ENCODE data around the gene DCX.

The DCX gene

DNA sequence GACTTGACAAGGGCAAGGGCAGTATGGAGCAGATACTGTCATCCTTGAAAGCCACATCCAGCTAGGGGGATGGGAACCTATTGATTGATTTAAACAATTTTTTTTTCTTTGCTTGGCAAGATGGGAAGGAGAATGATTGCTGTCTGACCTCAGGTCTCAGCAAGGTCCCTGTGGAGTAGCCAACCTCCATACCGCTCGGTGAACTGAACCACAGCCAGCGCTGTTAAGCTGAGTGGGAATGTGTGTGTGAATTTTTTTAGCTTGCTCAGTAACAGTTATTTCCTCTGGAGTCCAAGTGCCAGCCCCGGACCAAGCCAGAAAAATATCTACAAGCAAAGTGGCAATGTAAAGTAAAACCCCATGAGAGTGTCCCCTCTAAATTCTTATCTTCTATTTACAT lies 25.9 kb downstream of the DCX start:
- TF ChIP-seq, protein P1, sequence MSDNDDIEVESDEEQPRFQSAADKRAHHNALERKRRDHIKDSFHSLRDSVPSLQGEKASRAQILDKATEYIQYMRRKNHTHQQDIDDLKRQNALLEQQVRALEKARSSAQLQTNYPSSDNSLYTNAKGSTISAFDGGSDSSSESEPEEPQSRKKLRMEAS (IDR thresholded peaks at IDR 0.05): no peak
- TF ChIP-seq CREB1 (IDR thresholded peaks at IDR 0.05; ENCODE audit: low read depth) (no peak), CEBPB (IDR thresholded peaks at IDR 0.05) (no peak), EGR1 (IDR thresholded peaks at IDR 0.05) (no peak), RAD21 (IDR thresholded peaks at IDR 0.05; ENCODE audit: low read depth) (no peak), TEAD4 (IDR thresholded peaks at IDR 0.05) (no peak), ZBTB7A (IDR thresholded peaks at IDR 0.05; ENCODE audit: low read depth) (no peak), NFIC (IDR thresholded peaks at IDR 0.05) (no peak), TAF1 (IDR thresholded peaks at IDR 0.05; ENCODE audit: low read depth) (no peak), YY1 (IDR thresholded peaks at IDR 0.05; ENCODE audit: low read depth) (no peak), FOXM1 (IDR thresholded peaks at IDR 0.05; ENCODE audit: borderline replicate concordance, low read depth) (no peak), TCF12 (IDR thresholded peaks at IDR 0.05; ENCODE audit: low read depth) (no peak), EP300 (IDR thresholded peaks at IDR 0.05; ENCODE audit: borderline replicate concordance) (no peak)
- TF ChIP-seq, protein P2, sequence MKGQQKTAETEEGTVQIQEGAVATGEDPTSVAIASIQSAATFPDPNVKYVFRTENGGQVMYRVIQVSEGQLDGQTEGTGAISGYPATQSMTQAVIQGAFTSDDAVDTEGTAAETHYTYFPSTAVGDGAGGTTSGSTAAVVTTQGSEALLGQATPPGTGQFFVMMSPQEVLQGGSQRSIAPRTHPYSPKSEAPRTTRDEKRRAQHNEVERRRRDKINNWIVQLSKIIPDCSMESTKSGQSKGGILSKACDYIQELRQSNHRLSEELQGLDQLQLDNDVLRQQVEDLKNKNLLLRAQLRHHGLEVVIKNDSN (IDR thresholded peaks at IDR 0.05): no peak
- TF ChIP-seq, protein P3, sequence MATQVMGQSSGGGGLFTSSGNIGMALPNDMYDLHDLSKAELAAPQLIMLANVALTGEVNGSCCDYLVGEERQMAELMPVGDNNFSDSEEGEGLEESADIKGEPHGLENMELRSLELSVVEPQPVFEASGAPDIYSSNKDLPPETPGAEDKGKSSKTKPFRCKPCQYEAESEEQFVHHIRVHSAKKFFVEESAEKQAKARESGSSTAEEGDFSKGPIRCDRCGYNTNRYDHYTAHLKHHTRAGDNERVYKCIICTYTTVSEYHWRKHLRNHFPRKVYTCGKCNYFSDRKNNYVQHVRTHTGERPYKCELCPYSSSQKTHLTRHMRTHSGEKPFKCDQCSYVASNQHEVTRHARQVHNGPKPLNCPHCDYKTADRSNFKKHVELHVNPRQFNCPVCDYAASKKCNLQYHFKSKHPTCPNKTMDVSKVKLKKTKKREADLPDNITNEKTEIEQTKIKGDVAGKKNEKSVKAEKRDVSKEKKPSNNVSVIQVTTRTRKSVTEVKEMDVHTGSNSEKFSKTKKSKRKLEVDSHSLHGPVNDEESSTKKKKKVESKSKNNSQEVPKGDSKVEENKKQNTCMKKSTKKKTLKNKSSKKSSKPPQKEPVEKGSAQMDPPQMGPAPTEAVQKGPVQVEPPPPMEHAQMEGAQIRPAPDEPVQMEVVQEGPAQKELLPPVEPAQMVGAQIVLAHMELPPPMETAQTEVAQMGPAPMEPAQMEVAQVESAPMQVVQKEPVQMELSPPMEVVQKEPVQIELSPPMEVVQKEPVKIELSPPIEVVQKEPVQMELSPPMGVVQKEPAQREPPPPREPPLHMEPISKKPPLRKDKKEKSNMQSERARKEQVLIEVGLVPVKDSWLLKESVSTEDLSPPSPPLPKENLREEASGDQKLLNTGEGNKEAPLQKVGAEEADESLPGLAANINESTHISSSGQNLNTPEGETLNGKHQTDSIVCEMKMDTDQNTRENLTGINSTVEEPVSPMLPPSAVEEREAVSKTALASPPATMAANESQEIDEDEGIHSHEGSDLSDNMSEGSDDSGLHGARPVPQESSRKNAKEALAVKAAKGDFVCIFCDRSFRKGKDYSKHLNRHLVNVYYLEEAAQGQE (IDR thresholded peaks at IDR 0.05; ENCODE audit: low read depth): no peak

DNA sequence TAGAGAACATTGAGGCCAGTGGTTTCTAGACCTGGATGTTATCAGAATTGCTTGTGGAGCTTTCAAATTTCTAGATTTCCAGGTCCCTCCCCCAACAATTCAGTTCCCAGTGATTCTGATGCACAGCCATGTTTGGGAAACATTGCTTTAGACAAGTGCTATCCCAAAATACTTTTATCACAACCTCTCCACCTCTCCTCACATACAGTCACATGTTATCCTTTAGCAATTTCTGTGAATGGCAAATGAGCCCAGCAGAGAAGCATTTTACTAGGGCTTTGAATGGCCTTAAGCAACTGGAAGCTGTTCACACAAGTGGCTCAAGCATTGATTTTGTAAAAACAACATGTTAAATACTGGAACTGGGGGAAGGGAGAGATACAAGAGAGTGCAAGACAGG lies 29.7 kb downstream of the DCX start:
- TF ChIP-seq FOXM1 (IDR thresholded peaks at IDR 0.05; ENCODE audit: borderline replicate concordance, low read depth): no peak
- TF ChIP-seq RAD21 (IDR thresholded peaks at IDR 0.05; ENCODE audit: low read depth): no peak
- TF ChIP-seq CEBPB (IDR thresholded peaks at IDR 0.05): no peak
- TF ChIP-seq TAF1 (IDR thresholded peaks at IDR 0.05; ENCODE audit: low read depth): no peak
- TF ChIP-seq, protein P1 (IDR thresholded peaks at IDR 0.05): no peak

DNA sequence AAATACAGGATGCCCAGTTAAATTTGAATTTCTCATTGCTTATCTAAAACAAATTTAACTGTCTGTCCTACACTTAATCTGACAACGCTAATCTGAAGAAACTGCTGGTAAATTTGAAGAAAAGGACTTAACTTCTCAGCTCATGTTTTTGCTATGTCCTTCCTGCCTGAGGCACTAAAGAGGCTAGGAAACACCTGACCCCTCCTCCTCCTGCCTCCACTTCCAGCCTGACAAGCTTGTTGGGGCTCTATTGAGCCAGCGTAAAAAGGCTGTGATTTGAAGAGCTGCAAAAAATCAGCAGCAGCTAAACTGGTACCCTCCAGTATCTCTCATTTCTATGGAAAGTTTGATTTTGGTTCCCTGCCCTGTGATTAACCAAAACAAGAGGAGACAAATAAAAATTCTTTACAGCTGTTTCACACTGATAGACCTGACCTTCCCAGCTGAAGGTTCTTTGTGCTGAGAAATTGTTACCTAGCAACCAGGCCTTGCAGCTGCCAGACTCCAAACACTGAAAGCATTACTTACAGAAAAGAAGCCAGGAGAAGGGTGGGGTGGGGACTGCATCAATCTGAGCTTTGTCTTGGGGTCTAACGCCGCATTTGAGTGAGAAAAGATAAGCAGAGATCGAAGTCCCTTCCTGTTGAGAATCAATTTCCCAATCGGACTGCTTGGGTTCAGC lies 35.0 kb downstream of the DCX start:
- TF ChIP-seq RAD21 (IDR thresholded peaks at IDR 0.05; ENCODE audit: low read depth) (no peak), TEAD4 (IDR thresholded peaks at IDR 0.05) (no peak), EP300 (IDR thresholded peaks at IDR 0.05; ENCODE audit: borderline replicate concordance) (no peak), ZBTB7A (IDR thresholded peaks at IDR 0.05; ENCODE audit: low read depth) (no peak), TCF12 (IDR thresholded peaks at IDR 0.05; ENCODE audit: low read depth) (no peak), CREB1 (IDR thresholded peaks at IDR 0.05; ENCODE audit: low read depth) (no peak), NFIC (IDR thresholded peaks at IDR 0.05) (no peak), CEBPB (IDR thresholded peaks at IDR 0.05) (no peak), FOXM1 (IDR thresholded peaks at IDR 0.05; ENCODE audit: borderline replicate concordance, low read depth) (no peak), EGR1 (IDR thresholded peaks at IDR 0.05) (no peak), TAF1 (IDR thresholded peaks at IDR 0.05; ENCODE audit: low read depth) (no peak), YY1 (IDR thresholded peaks at IDR 0.05; ENCODE audit: low read depth) (no peak)
- TF ChIP-seq, protein P1 (IDR thresholded peaks at IDR 0.05): no peak
- TF ChIP-seq, protein P2 (IDR thresholded peaks at IDR 0.05): no peak
- TF ChIP-seq, protein P3 (IDR thresholded peaks at IDR 0.05; ENCODE audit: low read depth): no peak

DNA sequence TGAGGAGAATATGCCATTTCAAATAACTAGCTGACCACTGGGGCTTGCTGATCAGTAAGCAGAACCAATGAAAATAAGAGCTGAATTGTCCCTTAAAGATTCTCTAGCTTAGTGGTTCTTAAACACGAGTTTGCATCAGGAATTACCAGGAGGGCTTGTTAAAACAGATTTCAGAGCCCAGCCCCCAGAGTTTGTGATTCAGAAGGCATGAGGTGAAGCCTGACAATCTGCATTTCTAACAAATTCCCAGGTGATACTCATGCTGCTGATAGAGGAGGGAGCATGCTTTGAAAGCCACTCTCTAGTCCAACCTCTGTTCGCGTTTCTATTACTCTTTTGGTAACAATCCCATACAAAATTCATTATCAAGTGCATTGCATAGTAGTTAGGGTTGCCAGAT lies 35.5 kb downstream of the DCX start:
- TF ChIP-seq EGR1 (IDR thresholded peaks at IDR 0.05) (no peak), RAD21 (IDR thresholded peaks at IDR 0.05; ENCODE audit: low read depth) (no peak), TAF1 (IDR thresholded peaks at IDR 0.05; ENCODE audit: low read depth) (no peak), NFIC (IDR thresholded peaks at IDR 0.05) (no peak), CREB1 (IDR thresholded peaks at IDR 0.05; ENCODE audit: low read depth) (no peak), FOXM1 (IDR thresholded peaks at IDR 0.05; ENCODE audit: borderline replicate concordance, low read depth) (no peak), TCF12 (IDR thresholded peaks at IDR 0.05; ENCODE audit: low read depth) (no peak), TEAD4 (IDR thresholded peaks at IDR 0.05) (no peak), CEBPB (IDR thresholded peaks at IDR 0.05) (no peak)
- TF ChIP-seq, protein P2 (IDR thresholded peaks at IDR 0.05): no peak

DNA sequence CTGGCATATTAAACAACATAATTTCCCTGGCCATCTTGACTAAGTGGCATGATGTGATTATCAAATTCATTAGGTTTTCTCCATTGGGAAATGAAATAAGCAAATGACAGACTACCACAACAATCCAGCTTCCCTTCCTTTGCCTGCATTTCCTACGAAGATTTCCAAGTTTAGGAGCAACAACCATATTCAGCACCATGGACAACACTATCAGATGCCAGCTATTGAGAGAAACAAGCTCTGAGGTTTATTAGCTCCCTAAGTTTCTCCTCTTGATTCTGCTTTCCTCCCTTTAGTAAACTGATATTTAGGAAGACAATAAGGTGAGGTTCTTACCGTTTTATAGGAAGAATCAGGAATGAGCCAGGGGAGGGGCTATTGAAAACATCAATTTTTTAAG lies 36.2 kb downstream of the DCX start:
- TF ChIP-seq ZBTB7A (IDR thresholded peaks at IDR 0.05; ENCODE audit: low read depth): no peak
- TF ChIP-seq, protein P3 (IDR thresholded peaks at IDR 0.05; ENCODE audit: low read depth): peak; percentile 85
- no peak for TF ChIP-seq YY1 (IDR thresholded peaks at IDR 0.05; ENCODE audit: low read depth)
- no peak for TF ChIP-seq FOXM1 (IDR thresholded peaks at IDR 0.05; ENCODE audit: borderline replicate concordance, low read depth)
- no peak for TF ChIP-seq TEAD4 (IDR thresholded peaks at IDR 0.05)
- TF ChIP-seq NFIC (IDR thresholded peaks at IDR 0.05): no peak

Measured in Ishikawa (cell line).